Ectodermal cell (in vitro differentiated cells): ENCODE data around the gene HYAL2.

ENCODE experiments used
- H3K27ac ChIP-seq: 2 replicates; pipeline ENCODE4 v1.7.0; 2013; ENCODE audit warnings: mild to moderate bottlenecking, low read depth, low read length; ENCODE audit not compliant: insufficient read depth, poor library complexity, severe bottlenecking
- H3K27me3 ChIP-seq: 2 replicates; pipeline ENCODE4 v1.7.0; 2013; ENCODE audit warnings: mild to moderate bottlenecking, low read length; ENCODE audit not compliant: insufficient read depth, control insufficient read depth, poor library complexity, severe bottlenecking
- H3K36me3 ChIP-seq: one replicate; pipeline ENCODE4 v1.7.0; 2013; ENCODE audit warnings: low read length; ENCODE audit not compliant: control insufficient read depth, insufficient read depth
- H3K4me1 ChIP-seq: one replicate; pipeline ENCODE4 v1.7.0; 2013; ENCODE audit warnings: low read length; ENCODE audit not compliant: control insufficient read depth, insufficient read depth
- H3K4me3 ChIP-seq: 2 replicates; pipeline ENCODE4 v1.7.0; 2013; ENCODE audit warnings: low read depth, low read length, control low read depth; ENCODE audit not compliant: insufficient read depth
- H3K9me3 ChIP-seq: 2 replicates; pipeline ENCODE4 v1.7.0; 2013; ENCODE audit warnings: mild to moderate bottlenecking, low read length, moderate library complexity; ENCODE audit not compliant: control insufficient read depth
- WGBS, 2 experiments: methylation state at CpG; one replicate each; pipeline ENCODE4 v1.1.7; 2013; ENCODE audit warnings: missing lambda C conversion rate in 2 of 2; 5-methylcytosine and 5-hydroxymethylcytosine counted together

HYAL2 gene

GRCh38 chr3:50297896-50298725 lies 24.4 kb downstream of the HYAL2 start:
- no peaks in the 10 kb centered on the region for H3K9me3 ChIP-seq
- peaks cover 10% of the 10 kb centered on the region for H3K4me1 ChIP-seq
- no peaks in the 10 kb centered on the region for H3K36me3 ChIP-seq
- no peaks in the 10 kb centered on the region for H3K27me3 ChIP-seq
- WGBS, 2 experiments: 62 to 68% methylated on average over 9 of the region's 9 CpGs
- no peak overlapping the region for H3K27ac ChIP-seq
- peak overlapping the region; percentile 89 for H3K4me3 ChIP-seq

- Histone ChIP-seq H3K9me3 (no peaks in the 10 kb centered on the region), H3K4me1 (peaks cover 8% of the 10 kb centered on the region), H3K27me3 (no peaks in the 10 kb centered on the region), H3K36me3 (no peaks in the 10 kb centered on the region), H3K27ac (no peak overlapping the region), H3K4me3 (no peak overlapping the region)
- WGBS, 2 experiments: 98 to 99% methylated on average over 2 of the region's 2 CpGs
Measured at GRCh38 chr3:50297384-50297775, 25.2 kb downstream of the HYAL2 start.

DNA sequence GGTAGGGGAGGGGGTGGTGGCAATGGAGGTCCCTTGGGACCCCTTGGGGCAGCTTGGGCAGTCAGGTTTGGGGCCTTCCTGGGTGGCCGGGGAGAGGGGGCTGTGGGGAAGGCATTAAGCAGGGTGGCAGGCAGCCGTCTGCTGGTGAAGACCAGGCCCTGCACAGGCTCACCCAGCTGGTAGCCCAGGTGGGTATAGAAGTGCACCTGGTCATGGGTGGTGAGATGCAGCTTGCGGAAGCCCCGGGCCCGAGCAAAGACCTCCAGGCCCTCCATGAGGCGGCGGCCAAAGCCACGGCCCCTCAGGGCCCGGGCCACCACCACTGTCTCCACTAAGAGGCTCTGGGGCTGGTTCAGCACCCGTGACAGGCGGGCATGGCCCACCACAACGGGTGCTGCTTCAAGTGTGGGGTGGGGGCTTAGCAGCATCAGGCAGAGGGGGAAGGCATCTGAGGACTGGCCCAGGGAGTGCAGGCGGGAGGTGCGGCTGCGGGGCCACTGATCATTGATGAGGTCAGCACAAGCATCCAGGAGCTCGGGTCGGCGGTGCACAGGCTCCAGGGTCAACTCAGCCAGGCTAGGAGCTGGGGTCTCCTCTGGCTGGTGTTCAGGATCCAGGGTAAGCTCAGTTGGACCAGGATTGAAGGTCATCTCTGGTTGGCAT lies 25.7 kb downstream of the HYAL2 start:
- Histone ChIP-seq H3K4me1 (peaks cover 8% of the 10 kb centered on the region), H3K4me3 (no peak overlapping the region), H3K9me3 (no peaks in the 10 kb centered on the region), H3K27me3 (no peaks in the 10 kb centered on the region), H3K27ac (no peak overlapping the region), H3K36me3 (no peaks in the 10 kb centered on the region)
- WGBS, 2 experiments: 95 to 96% methylated on average over 18 of the region's 18 CpGs

DNA sequence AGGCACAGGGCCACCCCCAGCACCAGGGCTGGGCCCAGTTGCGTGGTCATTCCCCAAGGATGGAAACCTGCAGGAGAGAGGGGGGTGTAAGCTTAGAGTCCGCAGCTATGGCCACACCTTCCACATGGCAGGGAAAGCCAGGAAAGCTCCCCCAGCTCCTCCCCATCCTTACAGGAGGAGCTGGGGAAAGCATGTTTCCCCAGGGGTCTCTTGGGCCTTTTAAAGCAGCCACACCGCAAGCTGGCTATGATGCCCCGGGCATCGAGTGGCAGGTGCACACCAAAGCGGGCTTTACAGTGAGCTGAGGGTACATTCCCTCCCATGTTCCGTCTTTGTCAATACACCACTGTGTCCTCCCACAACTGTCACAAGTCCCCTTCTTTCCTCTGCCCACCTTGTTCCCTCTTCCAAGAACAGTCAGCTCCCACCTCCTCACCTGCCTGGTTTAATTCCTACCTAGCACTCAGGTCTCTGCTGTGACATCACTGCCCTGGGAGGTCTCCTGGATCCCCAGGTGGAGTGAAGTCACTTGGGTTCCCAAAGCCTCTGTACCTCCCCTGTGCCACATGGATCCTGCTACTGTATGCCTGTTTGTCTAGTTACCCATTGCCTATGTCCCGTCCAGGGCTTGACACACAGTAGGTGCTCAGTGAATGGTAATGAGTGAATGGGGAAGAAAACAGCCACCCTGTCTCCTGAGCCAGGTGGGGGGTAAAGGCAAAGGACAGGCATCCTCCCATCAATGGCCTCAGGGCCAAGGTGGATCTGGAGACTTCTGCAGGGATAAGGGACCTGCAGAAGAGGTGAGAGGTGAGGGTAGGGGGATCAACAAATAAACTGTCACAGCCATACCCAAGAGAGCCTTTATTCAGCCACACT lies 26.8 kb downstream of the HYAL2 start:
- Histone ChIP-seq H3K27me3 (no peaks in the 10 kb centered on the region), H3K4me3 (no peak overlapping the region), H3K9me3 (no peaks in the 10 kb centered on the region), H3K4me1 (peaks cover 13% of the 10 kb centered on the region), H3K36me3 (no peaks in the 10 kb centered on the region), H3K27ac (no peak overlapping the region)
- WGBS, 2 experiments: 89 to 91% methylated on average over 8 of the region's 8 CpGs

DNA sequence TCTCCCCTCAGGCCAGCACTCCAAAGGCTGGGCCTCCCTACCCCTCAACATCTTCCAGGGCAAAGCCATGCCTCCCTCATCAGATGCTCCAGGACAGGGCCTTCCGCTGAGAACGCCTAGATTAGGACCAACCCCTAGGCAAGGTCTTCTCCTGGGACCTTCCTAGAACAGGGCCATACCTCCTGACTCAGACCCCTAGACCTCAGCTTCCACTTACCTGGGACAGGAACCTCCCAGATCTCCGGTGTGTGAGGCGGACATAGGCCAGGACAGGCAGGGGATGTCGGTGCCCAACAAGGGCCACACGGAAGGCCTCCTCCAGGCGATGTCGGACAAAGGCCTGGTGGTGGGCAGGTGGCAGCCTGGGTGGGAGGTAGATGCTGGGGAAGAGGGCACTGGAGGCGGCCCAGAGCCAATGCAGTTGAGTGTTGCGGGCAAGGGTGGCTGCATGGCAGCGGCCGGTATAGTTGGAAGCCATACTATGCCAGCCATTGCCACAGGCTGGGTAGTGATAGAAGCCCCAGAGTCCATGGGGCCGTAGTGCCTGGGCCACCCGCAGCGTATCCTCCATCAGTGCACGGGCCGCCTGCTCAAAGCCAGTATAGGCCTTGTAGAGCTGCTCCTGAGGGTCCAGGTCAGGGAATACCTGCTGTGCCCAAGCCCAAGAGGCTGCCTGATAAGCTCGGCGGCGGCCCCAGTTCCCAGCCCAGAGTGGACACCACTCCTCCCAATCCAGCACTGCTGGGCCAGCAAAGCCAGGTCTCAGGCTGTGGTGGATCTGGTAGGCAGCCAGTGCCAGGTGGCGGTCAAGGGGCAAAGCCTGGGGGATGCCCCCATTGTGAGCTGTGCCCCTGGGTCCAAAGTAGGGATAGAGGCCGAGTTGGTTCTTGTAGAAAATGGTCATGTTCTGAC lies 27.8 kb downstream of the HYAL2 start:
- Histone ChIP-seq H3K27ac (no peak overlapping the region), H3K9me3 (no peaks in the 10 kb centered on the region), H3K36me3 (peaks cover 3% of the 10 kb centered on the region), H3K4me3 (no peak overlapping the region), H3K27me3 (no peaks in the 10 kb centered on the region), H3K4me1 (peaks cover 13% of the 10 kb centered on the region)
- WGBS, 2 experiments: 93% methylated on average over 22 of the region's 22 CpGs

DNA sequence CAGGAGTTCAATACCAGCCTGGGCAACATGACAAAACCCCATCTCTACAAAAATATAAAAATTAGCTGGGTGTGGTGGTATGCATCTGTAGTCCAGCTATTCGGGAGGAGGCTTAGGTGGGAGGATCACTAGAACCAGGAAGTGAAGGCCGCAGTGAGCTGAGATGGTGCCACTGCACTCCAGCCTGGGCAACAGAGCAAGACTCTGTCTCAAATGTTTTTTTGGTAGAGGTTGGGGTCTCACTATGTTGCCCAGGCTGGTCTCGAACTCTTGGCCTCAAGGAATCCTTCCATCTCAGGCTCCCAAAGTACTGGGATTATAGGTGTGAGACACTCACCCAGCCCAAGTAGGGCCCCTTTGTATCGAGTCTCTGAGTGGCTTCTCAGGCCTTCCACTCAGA lies 28.5 kb downstream of the HYAL2 start:
- WGBS, 2 experiments: 90 to 91% methylated on average over 4 of the region's 4 CpGs
- Histone ChIP-seq H3K9me3 (no peaks in the 10 kb centered on the region), H3K27ac (no peak overlapping the region), H3K4me3 (no peak overlapping the region), H3K4me1 (peaks cover 13% of the 10 kb centered on the region), H3K27me3 (no peaks in the 10 kb centered on the region), H3K36me3 (peaks cover 8% of the 10 kb centered on the region)

DNA sequence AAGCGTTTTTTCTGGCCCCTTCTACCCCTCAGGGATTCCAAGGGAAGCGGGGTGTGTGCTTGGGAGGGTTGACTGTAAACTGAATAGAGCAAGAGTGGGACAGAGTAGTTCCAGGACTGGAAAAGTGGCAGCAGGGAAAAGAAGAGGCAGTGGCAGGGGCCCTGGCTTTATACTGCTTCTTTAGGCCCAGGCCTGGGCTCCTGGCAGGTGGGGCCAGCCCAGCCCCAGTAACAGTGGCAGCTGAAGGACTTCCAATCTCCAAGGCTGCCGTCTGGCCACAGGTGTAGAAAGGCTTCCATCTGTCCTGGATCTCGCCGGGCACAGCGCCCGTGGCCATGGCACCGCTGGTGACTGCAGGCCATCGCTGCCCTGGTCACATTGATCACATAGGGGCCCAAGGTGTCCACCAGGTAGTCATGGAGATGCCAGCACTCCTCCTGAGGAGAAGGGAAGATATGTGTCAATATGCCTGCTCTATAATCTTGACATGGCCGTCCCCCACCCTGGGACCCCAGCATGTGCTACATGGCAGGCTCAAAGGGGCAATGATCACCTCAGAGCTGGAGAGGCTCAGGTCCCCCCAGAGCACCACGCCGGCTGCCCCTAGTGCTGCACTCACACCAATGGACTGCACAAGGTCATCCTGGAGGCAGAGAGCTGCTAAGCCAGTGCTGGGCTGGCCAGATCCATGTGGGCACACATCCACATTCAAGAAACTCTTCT lies 29.3 kb downstream of the HYAL2 start:
- whole genome bisulfite sequencing, 2 experiments: 89 to 92% methylated on average over 12 of the region's 12 CpGs
- H3K4me3 ChIP-seq: no peak overlapping the region
- peaks cover 16% of the 10 kb centered on the region for H3K36me3 ChIP-seq
- no peaks in the 10 kb centered on the region for H3K27me3 ChIP-seq
- H3K9me3 ChIP-seq: no peaks in the 10 kb centered on the region
- peaks cover 6% of the 10 kb centered on the region for H3K4me1 ChIP-seq
- H3K27ac ChIP-seq: peak overlapping the region; percentile 39

DNA sequence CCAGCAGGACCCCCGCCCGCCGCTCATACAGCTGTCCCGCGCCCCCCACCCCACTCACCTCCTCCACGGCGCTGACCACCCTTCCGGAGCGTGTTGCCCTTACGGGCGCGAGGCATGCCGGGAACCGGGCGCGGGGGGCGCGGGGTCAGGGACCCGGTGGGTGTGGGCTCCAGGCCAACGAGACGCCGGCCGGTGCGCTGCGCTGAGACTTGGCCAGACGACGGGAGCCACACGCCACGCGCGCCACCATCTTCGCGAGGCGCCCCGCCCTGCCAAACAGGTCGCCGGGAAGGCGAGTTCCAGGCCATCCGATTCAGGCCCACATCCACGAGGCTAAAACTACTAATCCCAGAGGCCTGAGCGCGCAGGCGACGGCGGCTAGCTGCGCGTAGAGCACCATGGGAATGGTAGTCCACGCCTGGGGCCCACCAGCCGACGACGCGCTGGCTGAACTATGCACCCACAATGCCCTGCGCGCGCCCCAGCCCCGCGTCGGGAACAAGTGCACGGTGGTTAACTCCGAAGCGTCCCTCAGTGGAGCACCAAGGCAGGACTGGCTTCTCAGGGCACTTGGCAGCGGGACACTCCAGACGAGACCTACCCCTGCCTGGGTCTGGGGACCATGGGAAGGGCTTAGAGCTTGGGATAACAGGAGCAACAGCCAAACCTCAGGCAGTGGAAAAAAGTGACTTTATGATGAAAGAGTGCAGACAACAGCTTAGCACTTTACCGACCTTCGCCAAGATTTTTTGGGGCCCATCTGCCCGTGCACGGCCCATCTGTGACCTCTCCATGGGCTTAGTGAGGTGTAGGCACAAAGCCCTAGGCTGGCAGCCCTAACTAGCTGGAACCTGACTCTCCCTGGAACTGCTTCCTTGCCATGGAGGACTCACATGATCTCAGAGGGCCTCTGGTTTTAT lies 30.1 kb downstream of the HYAL2 start, which contains the start of gene IFRD2:
Gene IFRD2 (minus strand): TSS at position 271 of the 920 bp plus-strand sequence. CDS start 155 bp downstream, at position 116.
- H3K4me3 ChIP-seq: peak within 1 kb of the TSS; percentile 94
- H3K9me3 ChIP-seq: no peaks in the 10 kb centered on the region
- peaks cover 4% of the 10 kb centered on the region for H3K4me1 ChIP-seq
- no peaks in the 10 kb centered on the region for H3K27me3 ChIP-seq
- H3K36me3 ChIP-seq: peaks cover 21% of the 10 kb centered on the region
- peak within 1 kb of the TSS; percentile 39 for H3K27ac ChIP-seq
- 4 to 5% methylated on average over 67 of the region's 67 CpGs for WGBS, 2 experiments
